ENCODE data around the gene FHIT. TPM values are rescaled to one million over a fixed set of nuclear protein-coding genes. Genes with fewer than 3 reads are reported as not detected.
A peak's percentile ranks its signal among the peaks of the same experiment; 100 is the strongest.

The FHIT gene
- total RNA-seq, 1 donor from 2014 or later, result 21.5 TPM

- ATAC-seq (ENCODE audit: poor library complexity), result no peak
- intact Hi-C loops (cut with DNase I), result no loop called here
Measured at GRCh38 chr3:60841355-60841754, 409.9 kb downstream of the FHIT start.

GRCh38 chr3:60839246-60839645, 412.0 kb downstream of the FHIT start:
- intact Hi-C loops (cut with DNase I), result no loop called here
- ATAC-seq (ENCODE audit: poor library complexity) (peak; percentile 45), DNase-seq (no peak)

More at GRCh38 chr3:60841355-60841754, 409.9 kb downstream of the FHIT start:
- no peak for DNase-seq

DNA sequence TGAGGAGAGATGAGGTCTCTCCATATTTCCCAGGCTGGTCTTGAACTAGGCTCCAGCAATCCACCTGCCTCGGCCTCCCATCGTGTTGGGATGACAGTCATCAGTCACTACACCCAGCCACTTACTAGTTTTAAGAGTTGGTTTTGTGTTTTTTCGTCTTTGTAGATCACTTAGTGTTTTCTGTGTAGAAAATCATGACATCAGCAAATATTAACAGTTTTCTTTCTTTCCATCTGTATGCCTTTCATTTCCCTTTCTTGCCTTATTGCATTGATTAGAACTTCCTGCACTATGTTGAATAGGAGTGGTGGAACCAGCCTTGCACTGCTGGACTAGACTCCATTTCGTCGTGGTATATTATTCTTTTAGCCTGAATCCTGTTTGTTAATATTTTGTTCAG, 415.5 kb downstream of the FHIT start:
- intact Hi-C loops (cut with DNase I), result no loop called here
- ATAC-seq (ENCODE audit: poor library complexity), result no peak
- no peak for DNase-seq

GRCh38 chr3:60829058-60829457, 422.2 kb downstream of the FHIT start:
- no peak for ATAC-seq (ENCODE audit: poor library complexity)
- DNase-seq, result no peak
- intact Hi-C loops (cut with DNase I), result no loop called here

GRCh38 chr3:60827666-60828065, 423.6 kb downstream of the FHIT start:
- no peak for DNase-seq
- intact Hi-C loops (cut with DNase I), result no loop called here
- ATAC-seq (ENCODE audit: poor library complexity), result peak; percentile 34

DNA sequence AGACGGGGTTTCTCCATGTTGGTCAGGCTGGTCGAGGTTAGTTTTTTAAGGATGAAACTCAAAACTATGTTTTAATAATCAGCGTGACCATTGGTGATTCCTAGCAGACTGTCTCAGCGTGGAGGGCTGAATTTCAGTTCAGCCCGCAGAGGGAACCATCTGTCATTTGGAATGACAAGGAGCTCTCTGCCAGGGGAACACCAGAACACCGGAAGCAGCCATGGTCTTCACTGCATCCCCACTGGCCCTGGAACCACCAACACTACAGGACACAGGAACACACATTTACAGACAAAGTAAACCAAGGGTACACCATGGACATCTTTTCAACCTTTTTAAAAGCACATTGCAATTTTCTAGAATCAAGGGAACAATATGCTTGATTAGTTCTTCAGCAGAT, 424.7 kb downstream of the FHIT start:
- DNase-seq (no peak), ATAC-seq (ENCODE audit: poor library complexity) (no peak)
- intact Hi-C loops (cut with DNase I), result no loop called here

DNA sequence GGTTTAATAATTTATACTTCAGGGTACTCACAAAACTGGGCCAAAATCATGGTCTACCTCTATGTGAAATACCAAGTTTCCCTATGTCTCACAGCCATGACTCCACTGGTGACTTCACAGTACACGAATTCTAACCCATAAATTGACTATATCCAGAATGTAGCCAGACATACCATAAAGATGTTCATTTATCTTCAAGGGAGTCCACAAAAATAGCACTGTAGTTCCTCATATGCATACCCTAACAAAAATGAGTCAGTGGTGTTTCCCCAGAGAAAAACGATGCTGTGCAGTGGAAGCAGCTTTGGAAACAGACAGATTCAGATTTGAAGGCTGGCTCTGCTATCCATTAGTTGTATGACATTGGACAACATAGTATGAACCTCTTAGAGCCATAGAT, 438.8 kb downstream of the FHIT start:
- DNase-seq, result no peak
- intact Hi-C loops (cut with DNase I), result no loop called here
- ATAC-seq (ENCODE audit: poor library complexity), result no peak

GRCh38 chr3:60810881-60811280, 440.4 kb downstream of the FHIT start:
- DNase-seq (no peak), ATAC-seq (ENCODE audit: poor library complexity) (no peak)
- intact Hi-C loops (cut with DNase I), result no loop called here

- intact Hi-C loops (cut with DNase I), result no loop called here
- DNase-seq, result no peak
- ATAC-seq (ENCODE audit: poor library complexity), result peak; percentile 36
Measured at GRCh38 chr3:60809857-60810610, 441.2 kb downstream of the FHIT start.

GRCh38 chr3:60803216-60804173, 447.8 kb downstream of the FHIT start:
- intact Hi-C loops (cut with DNase I), result no loop called here
- ATAC-seq (ENCODE audit: poor library complexity) (no peak), DNase-seq (no peak)

GRCh38 chr3:60801307-60801706, 449.9 kb downstream of the FHIT start:
- intact Hi-C loops (cut with DNase I), result no loop called here
- DNase-seq, result no peak
- ATAC-seq (ENCODE audit: poor library complexity), result no peak

GRCh38 chr3:60798456-60798855, 452.8 kb downstream of the FHIT start:
- no peak for ATAC-seq (ENCODE audit: poor library complexity)
- DNase-seq, result no peak
- intact Hi-C loops (cut with DNase I), result no loop called here

DNA sequence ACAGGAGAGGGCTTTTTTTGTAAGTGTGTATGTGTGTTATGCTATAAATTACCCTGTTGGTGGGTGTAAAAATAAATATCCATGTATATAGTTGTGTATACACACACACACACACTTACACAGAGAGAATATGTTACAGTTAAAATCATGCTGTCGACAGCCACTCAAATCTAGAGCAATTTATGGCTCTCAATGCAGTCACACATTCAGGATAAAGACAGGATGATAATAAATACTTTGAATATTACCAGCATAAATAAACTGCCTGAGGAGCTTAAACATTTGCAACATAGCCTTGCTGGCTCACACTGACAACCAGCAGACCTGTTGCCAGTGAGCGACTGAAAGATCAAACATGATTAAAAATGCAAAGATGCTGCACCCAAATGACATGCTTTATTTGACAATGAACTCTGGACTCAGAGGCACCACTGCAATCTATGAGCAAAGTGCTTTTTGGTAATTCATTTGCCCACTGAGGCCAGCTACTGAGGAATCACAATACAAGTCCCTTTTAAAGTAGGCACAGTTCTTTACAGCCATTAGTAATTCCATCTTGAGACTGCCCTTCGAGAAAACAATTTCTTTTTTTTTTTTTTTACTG, 458.9 kb downstream of the FHIT start:
- no peak for DNase-seq
- ATAC-seq (ENCODE audit: poor library complexity), result no peak
- intact Hi-C loops (cut with DNase I), result no loop called here

GRCh38 chr3:60788185-60788584, 463.1 kb downstream of the FHIT start:
- intact Hi-C loops (cut with DNase I), result no loop called here
- DNase-seq, result no peak
- ATAC-seq (ENCODE audit: poor library complexity), result no peak

DNA sequence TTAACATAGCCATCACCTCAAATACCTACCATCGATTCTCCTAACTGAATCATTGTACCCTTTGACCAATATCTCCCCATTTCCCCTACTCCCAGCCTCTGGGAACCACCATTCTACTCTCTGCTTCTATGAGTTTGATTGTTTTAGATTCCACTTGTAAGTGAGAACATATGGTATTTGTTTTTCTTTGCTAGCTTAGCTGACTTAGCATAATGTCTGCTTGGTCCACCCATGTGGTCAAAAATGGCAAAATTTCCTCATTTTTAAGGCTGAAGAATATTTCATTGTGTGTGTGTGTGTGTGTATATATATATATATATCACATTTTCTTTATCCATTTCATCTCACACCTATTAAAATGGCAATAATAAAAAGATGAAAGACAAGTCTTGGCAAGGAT, 469.3 kb downstream of the FHIT start:
- no peak for DNase-seq
- no peak for ATAC-seq (ENCODE audit: poor library complexity)
- intact Hi-C loops (cut with DNase I), result no loop called here

DNA sequence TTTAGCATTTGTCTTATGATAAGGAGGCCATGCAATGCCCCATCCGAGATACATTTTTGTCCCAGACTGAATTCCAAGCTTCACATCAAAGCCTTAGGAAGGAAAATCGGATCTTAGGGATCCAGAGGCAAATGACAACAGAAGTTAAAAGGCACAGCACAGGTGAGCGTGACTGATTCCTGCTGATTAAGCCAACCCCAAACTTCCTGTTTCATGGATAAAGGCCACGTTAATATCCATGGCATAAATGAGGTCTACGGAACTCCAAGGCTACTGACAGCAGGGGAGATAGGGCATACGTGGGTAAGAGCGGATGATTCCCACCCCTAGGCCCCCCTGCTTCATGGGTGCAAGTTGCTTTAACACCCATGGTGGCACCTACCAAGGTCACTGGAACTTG, 471.6 kb downstream of the FHIT start:
- DNase-seq (no peak), ATAC-seq (ENCODE audit: poor library complexity) (no peak)
- intact Hi-C loops (cut with DNase I), result no loop called here

- ATAC-seq (ENCODE audit: poor library complexity), result no peak
- intact Hi-C loops (cut with DNase I), result no loop called here
- DNase-seq, result no peak
Measured at GRCh38 chr3:60775985-60776384, 475.3 kb downstream of the FHIT start.

DNA sequence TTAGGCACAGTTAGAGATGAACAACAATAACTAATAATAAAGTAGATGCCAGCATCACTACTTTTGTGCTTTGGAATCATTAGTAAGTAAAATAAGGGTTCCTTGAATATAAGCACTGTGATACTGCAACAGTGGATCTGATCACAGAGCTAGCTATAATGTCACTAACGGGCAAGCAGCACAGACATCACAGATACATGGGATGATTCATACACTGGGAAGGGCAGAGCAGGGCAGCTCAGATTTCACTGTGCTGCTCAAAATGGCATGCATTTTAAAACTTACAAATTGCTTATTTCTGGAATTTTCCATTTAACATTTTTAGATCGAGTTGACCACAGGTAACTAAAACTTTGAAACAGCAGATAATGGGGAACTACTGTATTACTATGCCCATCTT, 476.6 kb downstream of the FHIT start:
- intact Hi-C loops (cut with DNase I), result no loop called here
- no peak for DNase-seq
- ATAC-seq (ENCODE audit: poor library complexity), result no peak

GRCh38 chr3:60772584-60772983, 478.7 kb downstream of the FHIT start:
- DNase-seq (no peak), ATAC-seq (ENCODE audit: poor library complexity) (no peak)
- intact Hi-C loops (cut with DNase I), result no loop called here

GRCh38 chr3:60771766-60772165, 479.5 kb downstream of the FHIT start:
- DNase-seq (no peak), ATAC-seq (ENCODE audit: poor library complexity) (no peak)
- intact Hi-C loops (cut with DNase I), result no loop called here
